NCI-H82 treated with DMSO at 0.1 percent for 48 hours (cell line): ENCODE results near the gene CD86.
"Not testable (repeated sequence)": the region's sequence is repeated elsewhere in the genome, so short reads cannot be mapped to it uniquely, and the experiment has no call there.

ENCODE experiments used
- DNase-seq: peaks from one replicate; lab custom pipeline; 2025; ENCODE audit not compliant: unreplicated experiment; lab: John Stamatoyannopoulos, UW

CD86 gene, protein sequence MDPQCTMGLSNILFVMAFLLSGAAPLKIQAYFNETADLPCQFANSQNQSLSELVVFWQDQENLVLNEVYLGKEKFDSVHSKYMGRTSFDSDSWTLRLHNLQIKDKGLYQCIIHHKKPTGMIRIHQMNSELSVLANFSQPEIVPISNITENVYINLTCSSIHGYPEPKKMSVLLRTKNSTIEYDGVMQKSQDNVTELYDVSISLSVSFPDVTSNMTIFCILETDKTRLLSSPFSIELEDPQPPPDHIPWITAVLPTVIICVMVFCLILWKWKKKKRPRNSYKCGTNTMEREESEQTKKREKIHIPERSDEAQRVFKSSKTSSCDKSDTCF

DNA sequence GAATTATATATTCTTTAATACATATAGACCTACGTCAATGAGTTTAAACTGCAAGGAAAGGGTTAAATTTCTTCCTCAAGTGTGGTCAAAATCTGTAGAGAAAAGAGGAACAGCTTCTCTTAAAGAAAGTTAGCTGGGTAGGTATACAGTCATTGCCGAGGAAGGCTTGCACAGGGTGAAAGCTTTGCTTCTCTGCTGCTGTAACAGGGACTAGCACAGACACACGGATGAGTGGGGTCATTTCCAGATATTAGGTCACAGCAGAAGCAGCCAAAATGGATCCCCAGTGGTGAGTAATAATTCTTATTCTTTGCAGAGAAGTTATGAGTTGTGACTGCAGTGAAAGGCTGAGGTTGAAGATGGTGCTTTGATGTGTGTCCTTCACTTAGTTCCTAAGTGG is at the start of gene CD86:
Gene CD86 (plus strand): TSS at position 148 of the 400 bp plus-strand sequence. CDS start 128 bp downstream, at position 276.
- DNase-seq: no peak

DNA sequence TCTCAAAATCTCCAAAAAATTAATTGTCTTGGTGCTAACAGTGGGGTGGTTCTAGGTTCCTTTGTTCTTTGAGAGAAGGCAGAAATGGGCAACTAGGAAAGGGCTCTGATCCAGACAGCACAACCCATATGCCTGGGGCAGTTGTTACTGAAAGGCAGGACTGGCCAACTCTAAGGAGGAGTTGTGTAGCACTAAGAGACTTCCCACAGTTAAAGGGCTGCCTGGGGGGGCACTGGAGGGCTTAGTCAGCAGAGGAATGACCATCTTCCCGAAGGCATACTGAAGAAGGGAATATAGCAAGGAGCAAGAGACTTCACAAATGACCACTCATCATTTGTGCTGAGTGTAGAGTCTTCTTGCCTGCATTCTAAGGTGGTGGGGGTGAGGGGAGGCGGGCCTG is 48.9 kb upstream of the CD86 start:
- DNase-seq: no peak

DNA sequence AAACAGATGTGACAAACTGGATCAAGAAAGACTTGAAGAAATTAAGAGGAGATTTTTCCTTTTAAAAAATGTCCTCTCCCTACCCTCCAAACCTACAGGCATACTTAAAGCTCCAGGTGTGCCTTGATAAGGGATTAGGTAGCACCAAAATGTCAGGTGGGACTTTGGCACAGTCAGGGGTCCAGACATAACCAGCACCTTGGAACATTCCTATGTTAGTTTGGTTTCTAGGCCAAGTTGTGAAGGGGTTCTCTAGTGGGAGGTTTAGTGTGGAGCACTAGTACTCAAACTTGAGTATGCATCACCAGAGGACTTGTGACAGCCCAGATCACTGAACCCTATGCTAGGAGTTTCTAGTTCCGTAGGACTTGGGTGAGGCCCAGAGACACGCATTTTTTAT is 47.0 kb upstream of the CD86 start:
- DNase-seq: no peak

DNA sequence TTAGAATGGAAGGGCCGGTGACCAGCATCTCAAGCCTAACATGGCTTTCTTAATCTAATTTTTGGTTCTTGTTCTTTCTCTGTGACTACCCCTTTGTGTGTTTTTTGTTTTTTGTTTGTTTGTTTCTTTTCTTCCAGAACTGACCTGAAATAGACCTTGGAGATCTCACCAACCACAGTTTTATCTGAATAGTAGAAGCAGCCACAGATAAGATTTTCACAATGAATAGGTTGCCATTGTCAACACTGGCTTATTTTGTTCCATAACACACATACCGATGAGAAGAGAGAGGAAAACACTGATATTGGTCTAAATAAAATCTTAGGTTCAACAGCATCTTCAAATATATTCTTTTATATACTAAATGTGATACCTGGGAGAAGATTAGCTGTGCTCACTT is 44.7 kb upstream of the CD86 start:
- no peak for DNase-seq

DNA sequence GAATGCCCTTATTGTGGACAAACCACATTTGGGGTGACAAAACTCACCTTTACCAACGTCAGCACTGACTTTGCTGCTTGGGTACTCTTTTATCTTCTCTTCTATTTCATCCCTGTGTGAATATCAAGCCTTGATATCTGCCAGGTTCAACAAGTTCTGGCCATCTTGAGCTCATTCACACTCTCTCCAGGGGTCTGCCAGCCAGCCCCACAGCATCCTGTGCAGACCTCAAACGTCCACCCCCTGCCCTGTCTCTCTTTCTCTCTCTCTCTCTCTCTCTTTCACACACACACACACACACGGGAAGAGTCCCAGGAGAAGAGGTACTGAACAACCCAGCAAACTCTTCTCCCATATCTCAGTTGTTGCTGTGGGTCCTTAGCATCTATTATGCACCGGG is 43.8 kb upstream of the CD86 start:
- no peak for DNase-seq

DNA sequence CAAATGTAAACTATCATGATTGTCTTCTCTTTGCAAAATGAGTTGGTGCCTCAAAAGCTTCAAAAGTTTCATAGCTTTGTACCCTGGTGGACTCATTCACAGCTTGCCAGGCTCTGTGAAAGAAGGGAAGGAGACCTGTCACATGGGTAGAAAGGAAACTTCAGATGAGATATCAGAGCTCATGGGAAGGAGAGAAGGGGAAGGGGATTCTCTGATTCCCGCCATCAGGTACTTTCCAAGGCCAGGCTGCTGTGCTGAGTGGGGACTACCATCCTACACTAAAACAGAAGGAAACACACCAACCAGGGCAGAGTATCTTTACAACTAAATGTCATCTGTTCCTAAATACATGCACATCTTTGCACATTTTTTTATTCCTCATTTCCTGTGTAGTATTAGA is 42.3 kb upstream of the CD86 start:
- no peak for DNase-seq

DNA sequence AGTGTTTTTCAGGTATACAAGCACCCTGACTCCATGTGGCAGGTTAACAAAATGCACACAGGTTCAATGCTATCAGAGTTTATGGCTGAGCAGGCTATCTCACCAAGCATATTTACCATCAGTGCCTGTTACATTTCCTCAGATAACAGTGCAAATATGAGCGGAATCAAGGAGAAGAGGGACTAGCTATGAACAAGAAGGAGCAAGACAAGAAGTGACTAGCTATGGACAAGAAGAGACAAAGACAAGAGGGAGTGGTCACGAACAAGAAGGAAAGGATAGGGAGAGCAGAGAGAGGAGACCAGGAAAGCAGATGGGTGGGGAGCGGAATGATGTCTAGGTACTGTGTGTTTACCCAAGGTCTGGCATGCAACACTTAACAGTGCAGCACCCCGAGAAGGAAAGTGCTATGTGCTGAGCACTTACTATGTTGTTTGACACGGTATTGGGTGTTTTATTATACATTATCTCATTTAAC is 41.7 kb upstream of the CD86 start:
- DNase-seq: no peak

DNA sequence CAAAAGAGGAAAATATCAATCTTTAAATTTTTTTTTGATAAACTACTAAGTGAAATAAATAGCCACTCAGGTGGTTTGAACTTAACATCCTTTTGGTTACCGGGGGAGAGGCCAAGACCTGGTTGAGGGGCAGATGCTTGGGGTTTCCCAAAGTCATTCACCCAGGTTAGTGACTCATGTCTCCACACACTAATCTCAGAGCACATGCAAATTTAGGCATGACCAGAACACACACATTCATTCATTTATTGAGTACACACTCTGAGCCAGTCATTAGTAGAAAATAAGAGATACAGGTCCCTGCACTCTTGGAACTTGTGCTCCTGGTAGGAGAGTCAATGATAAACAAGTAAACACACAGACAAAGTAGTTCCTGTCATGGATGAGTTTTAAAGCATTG is 40.4 kb upstream of the CD86 start:
- DNase-seq: no peak

DNA sequence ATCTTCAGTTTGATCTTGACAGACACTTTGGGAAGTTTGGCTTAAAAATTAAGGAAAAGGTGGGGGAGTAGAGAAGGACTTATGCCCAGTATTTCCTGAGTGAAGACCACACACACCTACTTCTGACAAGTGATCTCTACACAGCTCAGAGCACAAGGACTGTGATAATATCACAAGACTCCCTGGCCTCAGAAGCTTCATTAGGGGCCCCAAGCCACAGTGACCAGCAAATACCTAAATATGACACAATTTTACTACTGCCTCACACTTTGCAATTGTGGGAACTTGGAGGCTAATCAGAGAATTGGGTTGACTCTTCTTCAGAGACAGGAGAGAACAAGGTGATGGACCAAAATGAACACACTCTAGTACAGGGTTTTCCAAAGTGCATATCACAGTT is 35.7 kb upstream of the CD86 start:
- DNase-seq: no peak

DNA sequence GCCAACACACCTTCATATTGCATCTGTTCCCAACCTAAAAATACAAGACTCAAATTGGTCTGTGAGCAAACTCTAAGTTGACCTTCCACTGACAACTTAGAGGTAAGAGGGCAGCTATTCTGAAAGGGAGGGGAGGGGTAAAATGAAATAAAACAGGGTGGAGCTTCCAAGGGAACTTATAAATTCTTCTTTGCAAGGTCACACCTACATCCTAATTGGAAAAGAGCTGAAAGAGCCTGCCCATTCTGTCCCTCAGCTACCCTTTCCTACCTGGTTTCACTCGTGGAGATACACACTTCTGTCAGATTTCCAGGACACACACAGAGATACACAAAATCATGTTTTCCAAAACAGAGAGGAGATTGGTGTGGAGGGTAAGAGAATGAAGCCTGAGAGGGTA is 34.1 kb upstream of the CD86 start:
- no peak for DNase-seq

DNA sequence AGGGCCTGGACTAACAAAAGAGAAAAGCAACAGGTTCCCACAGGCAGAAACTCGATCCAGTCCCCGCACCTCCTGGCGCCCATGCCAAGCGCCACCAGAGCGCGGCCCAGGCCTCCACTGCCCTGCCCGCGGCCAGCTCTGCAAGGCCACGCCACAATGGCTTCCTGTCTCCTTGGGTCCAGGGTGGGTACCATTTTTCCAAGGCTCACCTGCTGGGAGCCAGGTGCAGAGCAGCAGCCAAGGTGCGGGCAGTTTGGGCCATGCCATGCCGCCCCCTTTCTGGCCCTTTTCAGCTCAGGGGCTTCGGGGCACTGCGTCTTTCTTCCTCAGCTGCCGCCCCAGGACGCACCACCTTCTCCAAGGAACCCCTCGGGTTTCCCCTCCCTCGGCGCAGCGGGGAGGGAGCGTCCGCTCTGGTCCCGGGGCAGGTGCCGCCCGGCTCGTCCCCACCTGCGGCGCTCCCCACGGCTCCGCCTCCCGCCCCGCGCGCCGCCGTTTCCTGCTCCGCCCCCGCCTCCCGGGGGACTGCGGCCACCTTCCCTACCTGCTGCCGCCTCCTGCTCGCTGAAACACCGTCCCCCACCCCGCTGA is 33.3 kb upstream of the CD86 start, which contains the start of gene ILDR1:
Gene ILDR1 (minus strand): TSS at position 437 of the 591 bp plus-strand sequence. CDS start 170 bp downstream, at position 267.
- no peak for DNase-seq

DNA sequence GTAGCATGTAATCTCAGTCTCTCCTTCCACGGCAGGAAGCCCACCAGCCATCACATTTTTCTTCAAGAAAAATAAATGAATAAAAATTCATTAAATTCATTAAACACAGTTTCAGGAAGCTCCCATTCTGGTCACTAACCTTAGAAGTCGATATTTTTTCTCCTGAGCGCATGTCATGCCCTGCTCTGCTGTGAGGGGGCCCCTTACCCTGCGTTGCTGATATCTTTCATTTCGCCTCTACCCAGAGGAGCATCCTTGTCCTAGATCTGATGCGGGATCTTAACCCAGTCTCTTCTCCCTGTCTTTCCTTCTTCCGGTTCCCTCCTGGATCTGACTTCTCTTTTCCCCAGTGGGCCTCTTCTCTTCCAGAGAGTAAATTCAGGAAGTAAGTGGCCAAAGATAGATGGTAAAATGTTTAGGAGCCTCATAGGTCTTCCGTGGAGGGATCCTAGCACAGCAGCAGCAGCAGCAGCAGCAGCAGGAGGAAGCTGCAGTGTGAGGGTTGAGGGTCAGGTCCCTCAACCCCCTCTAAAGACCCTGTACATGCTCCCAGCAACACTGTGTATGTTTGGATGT is 31.7 kb upstream of the CD86 start:
- DNase-seq: no peak

DNA sequence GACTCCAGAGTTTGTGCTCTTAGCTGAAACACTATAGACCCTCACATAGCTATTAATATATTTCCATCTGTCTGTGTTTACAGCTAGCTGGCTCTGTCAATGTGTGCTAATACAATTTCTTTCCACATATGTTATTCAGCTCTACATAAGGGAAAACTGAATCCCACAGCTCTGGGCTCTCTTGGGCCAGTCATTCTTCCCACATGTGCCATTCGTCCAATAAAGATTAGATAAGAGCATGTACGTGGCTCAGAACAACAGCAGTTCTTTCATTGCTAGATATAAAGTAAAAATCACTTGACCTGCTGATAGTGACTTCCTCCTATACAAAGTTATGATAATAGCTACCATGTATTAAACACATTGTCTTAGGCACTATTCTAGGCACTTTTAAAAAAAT is 30.4 kb upstream of the CD86 start:
- no peak for DNase-seq

DNA sequence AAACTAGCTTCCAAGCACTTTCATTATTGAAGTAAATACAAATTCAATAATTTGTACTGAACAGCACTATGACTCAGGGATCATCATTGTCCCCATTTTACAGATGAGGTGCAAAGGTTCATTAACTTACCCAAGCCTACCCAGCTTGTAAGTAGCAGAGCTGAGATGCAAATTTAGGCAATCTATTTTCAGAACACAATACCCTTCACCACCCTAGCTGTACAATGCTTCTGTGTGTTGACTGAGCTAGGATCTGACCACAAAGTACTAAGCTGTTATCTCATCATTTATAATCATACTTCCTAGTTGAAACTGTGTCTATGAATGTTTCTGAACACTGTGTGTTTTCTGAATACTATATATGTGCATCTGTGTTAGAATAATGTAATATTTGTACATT is 29.9 kb upstream of the CD86 start:
- DNase-seq: no peak

DNA sequence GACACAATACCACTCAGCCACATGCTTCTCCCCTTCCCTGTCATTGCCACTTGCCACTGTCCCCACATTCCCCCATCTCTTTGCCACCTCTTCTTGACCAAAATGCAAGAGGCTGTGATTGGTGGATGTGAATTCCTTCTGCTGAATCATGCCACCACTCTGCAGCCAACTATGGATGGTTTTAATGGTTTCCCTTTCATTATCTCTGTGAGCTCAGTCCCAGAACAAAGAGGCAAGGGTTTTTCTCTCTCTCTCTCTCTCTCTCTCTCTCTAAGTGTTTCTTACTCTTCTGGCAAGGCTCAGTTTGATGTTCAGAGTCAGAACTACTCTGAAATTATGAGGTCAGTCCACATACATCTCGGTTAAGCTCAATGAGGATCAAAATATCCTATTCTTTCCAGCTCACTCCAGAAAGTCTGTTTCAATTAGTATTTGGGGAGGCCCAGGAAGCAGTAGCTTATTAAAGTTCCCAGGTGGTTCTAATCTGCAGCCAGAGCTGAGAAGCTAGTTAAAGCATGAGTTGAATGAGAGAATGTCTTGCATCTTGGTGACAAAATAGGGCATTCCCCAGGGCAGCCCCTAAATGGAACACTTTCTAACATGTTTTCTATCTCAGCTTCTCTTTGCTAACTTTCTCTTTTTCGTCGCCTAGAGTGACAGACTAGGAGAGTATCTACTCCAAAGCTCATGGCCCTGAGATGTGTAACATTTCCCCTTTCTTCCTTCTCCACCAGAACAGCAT is 24.6 kb upstream of the CD86 start:
- no peak for DNase-seq

DNA sequence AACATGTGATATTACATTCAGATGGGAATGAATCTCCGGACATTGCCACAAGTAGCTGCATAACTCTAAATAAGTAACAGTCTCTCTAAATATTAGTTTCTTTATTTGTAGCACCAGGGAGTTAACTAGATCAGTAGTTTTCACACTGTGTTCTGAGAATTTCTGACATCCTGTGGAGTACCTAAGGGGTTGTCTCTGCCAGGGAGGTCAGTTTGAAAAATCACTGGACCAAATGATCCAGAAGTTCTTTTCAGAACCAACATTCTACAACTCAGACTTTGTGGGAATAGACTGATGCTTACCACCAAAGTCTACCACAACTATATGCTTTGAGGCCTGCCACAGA is 24.1 kb upstream of the CD86 start:
- no peak for DNase-seq

DNA sequence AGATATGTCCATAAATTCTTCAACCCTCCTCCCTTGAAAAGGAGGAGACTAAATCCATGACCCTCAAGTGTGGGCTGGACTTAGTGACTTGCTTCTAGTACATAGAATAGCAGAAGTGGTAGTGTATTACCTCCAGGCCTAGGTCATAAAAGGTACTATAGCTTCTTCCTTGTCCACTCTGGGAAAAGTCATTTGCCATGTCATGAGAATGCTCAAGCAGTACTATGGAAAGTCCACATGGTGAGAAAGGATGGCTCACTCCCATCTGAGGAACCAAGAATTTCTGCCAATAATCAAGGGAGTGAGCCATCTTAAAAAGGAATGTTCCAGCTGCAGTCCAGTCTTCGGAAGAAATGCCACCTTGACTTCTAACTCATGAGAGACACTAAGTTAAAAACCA is 22.6 kb upstream of the CD86 start:
- DNase-seq: no peak

DNA sequence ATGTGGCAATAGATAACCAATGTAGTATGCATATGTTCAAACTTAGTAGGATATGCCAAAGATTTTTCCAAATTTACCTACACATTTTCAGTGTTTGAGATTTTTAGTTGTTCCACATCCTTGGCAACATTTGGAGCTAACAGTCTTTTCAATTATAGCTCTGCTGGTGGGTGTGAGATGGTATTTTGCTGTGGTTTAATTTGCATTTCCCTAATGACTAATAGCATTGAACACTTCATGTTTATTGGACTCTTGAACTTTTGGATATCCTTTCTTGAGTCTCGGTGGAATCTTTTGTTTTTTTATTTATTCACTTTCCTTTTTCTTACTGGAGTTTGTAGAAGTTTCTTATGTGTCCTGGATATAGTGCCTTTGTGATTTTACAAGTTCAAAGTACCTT is 22.1 kb upstream of the CD86 start:
- no peak for DNase-seq

DNA sequence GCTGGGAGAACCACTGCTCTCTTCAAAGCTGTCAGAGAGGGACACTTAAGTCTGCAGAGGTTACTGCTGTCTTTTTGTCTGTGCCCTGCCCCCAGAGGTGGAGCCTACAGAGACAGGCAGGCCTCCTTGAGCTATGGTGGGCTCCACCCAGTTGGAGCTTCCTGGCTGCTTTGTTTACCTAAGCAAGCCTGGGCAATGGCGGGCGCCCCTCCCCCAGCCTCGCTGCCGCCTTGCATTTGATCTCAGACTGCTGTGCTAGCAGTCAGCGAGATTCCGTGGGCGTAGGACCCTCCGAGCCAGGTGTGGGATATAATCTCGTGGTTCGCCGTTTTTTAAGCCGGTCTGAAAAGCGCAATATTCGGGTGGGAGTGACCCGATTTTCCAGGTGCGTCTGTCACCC is 7.9 kb upstream of the CD86 start:
- not testable (repeated sequence) for DNase-seq

DNA sequence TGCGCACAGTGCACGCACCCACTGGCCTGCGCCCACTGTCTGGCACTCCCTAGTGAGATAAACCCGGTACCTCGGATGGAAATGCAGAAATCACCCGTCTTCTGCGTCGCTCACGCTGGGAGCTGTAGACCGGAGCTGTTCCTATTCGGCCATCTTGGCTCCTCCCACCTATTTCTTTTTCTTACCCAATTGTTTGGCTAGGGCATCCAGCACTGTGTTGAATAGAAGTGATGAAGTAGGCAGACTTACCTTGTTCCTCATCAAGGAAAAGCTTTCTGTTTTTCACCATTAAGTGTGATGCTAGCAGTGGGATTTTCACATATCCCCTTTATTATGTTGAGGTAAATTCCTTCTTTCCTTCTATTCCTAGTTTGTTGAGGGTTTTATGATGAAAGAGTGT is 7.4 kb upstream of the CD86 start:
- not testable (repeated sequence) for DNase-seq

DNA sequence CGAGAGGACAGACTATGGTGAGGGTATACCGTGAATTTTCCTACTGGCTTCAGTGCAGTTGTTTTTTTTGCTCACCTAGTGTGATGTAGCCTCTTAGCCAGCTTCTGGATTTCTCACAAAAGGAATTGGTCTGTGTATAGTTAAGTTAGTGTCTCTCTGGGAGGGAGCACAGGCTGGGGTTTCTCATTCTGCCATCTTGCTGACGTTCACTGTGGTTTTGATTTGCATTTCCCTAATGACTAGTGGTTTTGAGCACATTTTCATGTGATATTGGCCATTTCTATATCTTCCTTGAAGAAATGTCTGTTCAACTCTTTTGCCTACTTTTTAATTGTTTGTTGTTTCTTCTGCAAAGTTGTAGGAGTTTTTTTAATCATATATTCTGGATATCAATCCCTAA is 2.2 kb upstream of the CD86 start:
- DNase-seq: no peak

DNA sequence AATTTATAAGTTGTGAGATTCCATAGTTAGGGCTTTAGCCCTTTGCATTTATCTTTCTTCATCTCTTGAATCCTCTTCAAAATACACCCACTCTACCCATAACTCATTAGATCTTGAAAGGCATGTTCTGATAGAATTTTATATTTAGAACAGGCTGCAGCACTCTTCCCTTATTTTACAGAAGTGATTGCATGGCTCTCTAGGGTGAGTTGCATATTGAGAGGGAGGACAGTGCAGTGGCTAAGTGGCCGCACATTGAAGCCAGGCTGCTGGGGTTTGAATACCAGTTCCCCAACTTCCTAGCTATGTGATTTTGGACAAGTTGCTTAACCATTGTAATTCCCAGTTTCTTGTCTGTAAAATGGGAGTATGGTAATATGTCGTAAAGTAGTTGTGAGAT is 2.5 kb downstream of the CD86 start:
- DNase-seq: no peak
